ENCODE measurements around the gene HDDC2.

Gene HDDC2

GRCh38 chr6:125251516-125252220 is 50.1 kb downstream of the HDDC2 start:
- DNase-seq (ENCODE audit: extremely low spot score): peak; percentile 30
- ChIA-PET CTCF (no interaction called here), POLR2A (no interaction called here)
- no peak for TF ChIP-seq PKNOX1 (IDR thresholded peaks at IDR 0.05)
- no peak for TF ChIP-seq L3MBTL2 (conservative IDR thresholded peaks at IDR 0.05)
- no peak for TF ChIP-seq CTBP1 (IDR thresholded peaks at IDR 0.05; ENCODE audit: borderline replicate concordance)
- TF ChIP-seq FOXM1 (IDR thresholded peaks at IDR 0.05; ENCODE audit: borderline replicate concordance): no peak
- no peak for TF ChIP-seq FOXK2 (IDR thresholded peaks at IDR 0.05)
- no peak for TF ChIP-seq HDGF (IDR thresholded peaks at IDR 0.05; ENCODE audit: borderline replicate concordance)
- TF ChIP-seq BHLHE40 (IDR thresholded peaks at IDR 0.05; ENCODE audit: borderline replicate concordance): no peak
- no peak for TF ChIP-seq ARNT (IDR thresholded peaks at IDR 0.05)
- no peak for TF ChIP-seq ELF4 (IDR thresholded peaks at IDR 0.05)
- TF ChIP-seq FOXA1 (IDR thresholded peaks at IDR 0.05): no peak
- TF ChIP-seq ZNF384 (IDR thresholded peaks at IDR 0.05): no peak
- TF ChIP-seq TARDBP (IDR thresholded peaks at IDR 0.05): no peak
- TF ChIP-seq LEF1 (IDR thresholded peaks at IDR 0.05; ENCODE audit: borderline replicate concordance): no peak
- no peak for TF ChIP-seq NFRKB (IDR thresholded peaks at IDR 0.05)
- no peak for TF ChIP-seq SP1 (IDR thresholded peaks at IDR 0.05)
- TF ChIP-seq SUZ12 (IDR thresholded peaks at IDR 0.05): no peak

GRCh38 chr6:125250511-125250910 is 51.3 kb downstream of the HDDC2 start:
- CTCF ChIA-PET: no interaction called here
- POLR2A ChIA-PET: no interaction called here
- DNase-seq (ENCODE audit: extremely low spot score): no peak
- TF ChIP-seq SUZ12 (IDR thresholded peaks at IDR 0.05): no peak
- TF ChIP-seq HDGF (IDR thresholded peaks at IDR 0.05; ENCODE audit: borderline replicate concordance): no peak
- TF ChIP-seq FOXA1 (IDR thresholded peaks at IDR 0.05): no peak
- TF ChIP-seq NFRKB (IDR thresholded peaks at IDR 0.05): no peak
- no peak for TF ChIP-seq PKNOX1 (IDR thresholded peaks at IDR 0.05)
- TF ChIP-seq SP1 (IDR thresholded peaks at IDR 0.05): no peak
- TF ChIP-seq ARNT (IDR thresholded peaks at IDR 0.05): no peak
- no peak for TF ChIP-seq LEF1 (IDR thresholded peaks at IDR 0.05; ENCODE audit: borderline replicate concordance)
- no peak for TF ChIP-seq ELF4 (IDR thresholded peaks at IDR 0.05)
- no peak for TF ChIP-seq CTBP1 (IDR thresholded peaks at IDR 0.05; ENCODE audit: borderline replicate concordance)
- no peak for TF ChIP-seq FOXM1 (IDR thresholded peaks at IDR 0.05; ENCODE audit: borderline replicate concordance)

GRCh38 chr6:125248136-125248535 is 53.6 kb downstream of the HDDC2 start:
- no peak for DNase-seq (ENCODE audit: extremely low spot score)
- ChIA-PET POLR2A (no interaction called here), CTCF (no interaction called here)
- TF ChIP-seq CTBP1 (IDR thresholded peaks at IDR 0.05; ENCODE audit: borderline replicate concordance): no peak
- no peak for TF ChIP-seq ELF4 (IDR thresholded peaks at IDR 0.05)

- POLR2A ChIA-PET: no interaction called here
These were observed 55.2 kb downstream of the HDDC2 start for GRCh38 chr6:125246566-125246965.

GRCh38 chr6:125245523-125246264 is 56.1 kb downstream of the HDDC2 start:
- TF ChIP-seq HDGF (IDR thresholded peaks at IDR 0.05; ENCODE audit: borderline replicate concordance) (no peak), FOXK2 (IDR thresholded peaks at IDR 0.05) (no peak), SUZ12 (IDR thresholded peaks at IDR 0.05) (no peak), PKNOX1 (IDR thresholded peaks at IDR 0.05) (no peak), ARNT (IDR thresholded peaks at IDR 0.05) (no peak), LEF1 (IDR thresholded peaks at IDR 0.05; ENCODE audit: borderline replicate concordance) (no peak), SP1 (IDR thresholded peaks at IDR 0.05) (no peak), L3MBTL2 (conservative IDR thresholded peaks at IDR 0.05) (no peak), FOXM1 (IDR thresholded peaks at IDR 0.05; ENCODE audit: borderline replicate concordance) (no peak), FOXA1 (IDR thresholded peaks at IDR 0.05) (no peak), NFRKB (IDR thresholded peaks at IDR 0.05) (no peak)
- DNase-seq (ENCODE audit: extremely low spot score): no peak
- POLR2A ChIA-PET: no interaction called here
- CTCF ChIA-PET: interaction anchor here (0.9 kb wide), 1 partner anchor 508 kb away, joined by 3 read pairs; no protein-coding TSS in a partner anchor

More at GRCh38 chr6:125246566-125246965, 55.2 kb downstream of the HDDC2 start:
- TF ChIP-seq SUZ12 (IDR thresholded peaks at IDR 0.05) (no peak), ZNF384 (IDR thresholded peaks at IDR 0.05) (no peak), HDGF (IDR thresholded peaks at IDR 0.05; ENCODE audit: borderline replicate concordance) (no peak), FOXK2 (IDR thresholded peaks at IDR 0.05) (no peak)
- DNase-seq (ENCODE audit: extremely low spot score): no peak
- CTCF ChIA-PET: interaction anchor here (0.9 kb wide), 1 partner anchor 507 kb away, joined by 3 read pairs; no protein-coding TSS in a partner anchor

GRCh38 chr6:125245109-125245508 is 56.7 kb downstream of the HDDC2 start:
- ChIA-PET POLR2A (no interaction called here), CTCF (no interaction called here)
- TF ChIP-seq FOXK2 (IDR thresholded peaks at IDR 0.05) (no peak), FOXA1 (IDR thresholded peaks at IDR 0.05) (no peak), BHLHE40 (IDR thresholded peaks at IDR 0.05; ENCODE audit: borderline replicate concordance) (no peak), CTBP1 (IDR thresholded peaks at IDR 0.05; ENCODE audit: borderline replicate concordance) (no peak), ZNF384 (IDR thresholded peaks at IDR 0.05) (no peak), HDGF (IDR thresholded peaks at IDR 0.05; ENCODE audit: borderline replicate concordance) (no peak), SP1 (IDR thresholded peaks at IDR 0.05) (no peak), TARDBP (IDR thresholded peaks at IDR 0.05) (no peak), FOXM1 (IDR thresholded peaks at IDR 0.05; ENCODE audit: borderline replicate concordance) (no peak), LEF1 (IDR thresholded peaks at IDR 0.05; ENCODE audit: borderline replicate concordance) (no peak), PKNOX1 (IDR thresholded peaks at IDR 0.05) (no peak), L3MBTL2 (conservative IDR thresholded peaks at IDR 0.05) (no peak), ELF4 (IDR thresholded peaks at IDR 0.05) (no peak), SUZ12 (IDR thresholded peaks at IDR 0.05) (no peak), ARNT (IDR thresholded peaks at IDR 0.05) (no peak), NFRKB (IDR thresholded peaks at IDR 0.05) (no peak)
- DNase-seq (ENCODE audit: extremely low spot score): no peak
